ENCODE measurements around the gene RABGGTA. TPM values are rescaled to one million over a fixed set of nuclear protein-coding genes. Genes with fewer than 3 reads are reported as not detected.

Gene RABGGTA
- total and polyA plus RNA-seq, 9 of the 15 experiments (the other 6 are each of a cell fraction or from before 2014, with no cell fraction given) = 4.5 to 24.2 (median 15.5) TPM

- H3K9me1 ChIP-seq (ENCODE audit: control insufficient read depth, insufficient read depth, low read length) = no peaks in the 10 kb centered on the region
- no peak overlapping the region for H2AFZ ChIP-seq (ENCODE audit: low read depth, low read length)
- no peaks in the 10 kb centered on the region for H3K79me2 ChIP-seq (ENCODE audit: control insufficient read depth, insufficient read depth, low read length)
- H3K27me3 ChIP-seq (ENCODE audit: control insufficient read depth in 2 of 2, insufficient read depth in 2 of 2, low read length in 2 of 2) = no peaks in the 10 kb centered on the region
- POLR2A ChIA-PET = interaction anchor here (2.0 kb wide), 1 partner anchor 9 kb away, joined by 10 read pairs; the partner anchor contains the start of gene TINF2
- FAIRE-seq (no peak), DNase-seq (ENCODE audit: extremely low read depth in 1 of 4, low spot score in 3 of 4) (no peak), ATAC-seq (no peak)
- CTCF ChIA-PET (ENCODE audit: low intra/inter-chr PET ratio) = no interaction called here
- no peaks in the 10 kb centered on the region for H4K20me1 ChIP-seq (replicated peaks; ENCODE audit: control insufficient read depth, insufficient read depth, low read length)
- BruUV-seq (replicated peaks) = no TSS peak
- H3K27ac ChIP-seq (ENCODE audit: extremely low read depth, low read depth, low read length) = no peak overlapping the region
- no peak overlapping the region for H3K4me2 ChIP-seq (ENCODE audit: insufficient read depth, low read length)
- no peak overlapping the region for H3K4me3 ChIP-seq
- H3K4me1 ChIP-seq (replicated peaks in 1 of 2; ENCODE audit: control insufficient read depth in 2 of 2, insufficient read depth in 2 of 2, low read length in 2 of 2) = peaks cover 15 to 24% of the 10 kb centered on the region in 2 experiments; a peak in 4 of 5 replicates
- WGBS (ENCODE audit: insufficient coverage, low coverage, missing lambda C conversion rate) = 85% methylated on average over 1 of the region's 1 CpG
- H3K9me3 ChIP-seq (replicated peaks; ENCODE audit: control insufficient read depth, insufficient read depth, low read depth, low read length) = no peaks in the 10 kb centered on the region
- intact Hi-C loops (cut with micrococcal nuclease) (no loop called here), in situ Hi-C loops (cut with MboI) (no loop called here)
- no peak overlapping the region for H3K9ac ChIP-seq (ENCODE audit: insufficient read depth in 1 of 2, low read depth in 2 of 2, low read length in 2 of 2)
- no peaks in the 10 kb centered on the region; the same call in 1 of the 3 replicates for H3K36me3 ChIP-seq (ENCODE audit: control insufficient read depth, insufficient read depth, low read length)
- TF ChIP-seq ZNF124 (CRISPR knock-in tag; IDR thresholded peaks at IDR 0.05) (no peak), RBM14 (IDR thresholded peaks at IDR 0.05; ENCODE audit: borderline replicate concordance, insufficient read depth, low read depth, low read length) (no peak), MBD1 (CRISPR knock-in tag; IDR thresholded peaks at IDR 0.05) (no peak), MTF1 (CRISPR knock-in tag; IDR thresholded peaks at IDR 0.05; ENCODE audit: borderline replicate concordance) (no peak), CXXC5 (CRISPR knock-in tag; IDR thresholded peaks at IDR 0.05) (no peak), HDAC6 (IDR thresholded peaks at IDR 0.05; ENCODE audit: low read depth, low read length) (no peak), MTA3 (IDR thresholded peaks at IDR 0.05; ENCODE audit: borderline replicate concordance) (no peak), ZNF589 (CRISPR knock-in tag; IDR thresholded peaks at IDR 0.05; ENCODE audit: low read depth) (no peak), RUNX1 (IDR thresholded peaks at IDR 0.05; ENCODE audit: low read depth) (no peak), ZNF24 (IDR thresholded peaks at IDR 0.05) (no peak), ZSCAN32 (CRISPR knock-in tag; IDR thresholded peaks at IDR 0.05) (no peak), PRPF4 (IDR thresholded peaks at IDR 0.05; ENCODE audit: insufficient read depth, low read depth, low read length, poor library complexity, severe bottlenecking) (no peak), SRSF1 (IDR thresholded peaks at IDR 0.05; ENCODE audit: low read depth, low read length) (no peak), HINFP (tag; conservative IDR thresholded peaks at IDR 0.05; ENCODE audit: low read depth) (no peak), BCLAF1 (IDR thresholded peaks at IDR 0.05; ENCODE audit: borderline replicate concordance in 1 of 2, control insufficient read depth in 1 of 2, low read depth in 2 of 2, low read length in 1 of 2) (no peak), ZNF778 (CRISPR knock-in tag; IDR thresholded peaks at IDR 0.05) (no peak), ZFP36 (IDR thresholded peaks at IDR 0.05; ENCODE audit: low read depth, low read length, partially characterized antibody) (no peak), NCOR1 (IDR thresholded peaks at IDR 0.05) (no peak)
These were observed 19.5 kb downstream of the RABGGTA start for GRCh38 chr14:24251880-24252288.

Measured in K562 (cell line).